GM11168 (cell line): ENCODE measurements around the gene ATP11A.
"Not testable (repeated sequence)": the region's sequence is repeated elsewhere in the genome, so short reads cannot be mapped to it uniquely, and the experiment has no call there.

Source experiments
- in situ Hi-C: fragments of 300-500 bp; cut with MboI; formaldehyde crosslinking; loops from one replicate; pipeline ENCODE4 v1.12.0; 2022; ENCODE audit warnings: low sequenced_read_pairs; ENCODE audit not compliant: unreplicated experiment

Gene ATP11A

DNA sequence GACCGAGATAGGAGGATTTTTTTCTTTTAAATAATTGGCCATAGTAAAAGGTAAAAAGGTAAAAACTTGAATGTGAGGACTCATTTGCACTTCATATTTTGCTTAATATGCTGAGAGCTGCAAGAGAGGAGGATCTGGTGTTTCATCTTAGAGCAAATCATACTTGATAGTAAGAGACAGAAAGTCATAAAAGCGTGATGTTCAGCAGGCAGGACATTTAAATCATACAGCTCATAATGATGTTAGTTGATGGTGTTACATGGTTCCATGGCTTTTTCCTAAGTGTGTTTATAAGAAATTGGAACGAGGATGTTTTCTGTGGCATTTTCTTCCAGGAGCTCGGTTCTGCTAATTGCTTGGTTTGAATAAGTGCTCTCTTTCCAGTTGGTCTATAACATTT lies 16.3 kb downstream of the ATP11A start:
- in situ Hi-C loops: no loop called here

DNA sequence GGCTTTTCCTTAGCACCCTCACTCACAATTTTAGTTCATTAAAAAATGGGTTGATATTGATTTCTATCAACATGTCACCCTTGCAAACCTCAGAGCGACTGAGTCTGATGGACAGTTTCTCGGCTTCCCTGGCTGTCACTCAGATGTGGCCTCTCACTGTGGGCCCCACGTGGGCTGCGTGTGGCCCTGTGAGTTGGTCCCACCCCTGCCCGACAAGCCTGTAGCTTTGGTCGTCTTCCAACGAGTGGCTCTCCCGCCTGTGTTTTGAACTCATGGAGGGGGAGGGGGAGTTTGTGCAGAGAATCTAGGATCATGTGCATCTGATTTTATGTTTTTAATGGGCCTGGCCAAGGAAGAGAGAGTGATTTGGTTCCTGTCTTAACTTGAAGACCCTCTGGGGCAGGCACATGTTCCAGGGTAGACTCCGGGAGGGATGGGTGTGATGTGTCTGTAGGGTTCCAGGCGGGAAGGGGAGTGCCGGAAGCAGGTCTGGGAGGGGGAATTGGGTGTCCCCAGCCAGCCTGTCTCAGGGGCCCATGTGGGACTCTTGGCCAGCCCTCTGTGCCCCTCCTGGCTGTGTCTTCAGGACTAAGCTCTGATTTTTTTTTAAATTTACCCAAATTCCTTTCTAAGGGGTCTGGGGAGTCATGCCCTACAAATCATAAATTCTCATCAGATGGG lies 18.9 kb downstream of the ATP11A start:
- in situ Hi-C loops: no loop called here

DNA sequence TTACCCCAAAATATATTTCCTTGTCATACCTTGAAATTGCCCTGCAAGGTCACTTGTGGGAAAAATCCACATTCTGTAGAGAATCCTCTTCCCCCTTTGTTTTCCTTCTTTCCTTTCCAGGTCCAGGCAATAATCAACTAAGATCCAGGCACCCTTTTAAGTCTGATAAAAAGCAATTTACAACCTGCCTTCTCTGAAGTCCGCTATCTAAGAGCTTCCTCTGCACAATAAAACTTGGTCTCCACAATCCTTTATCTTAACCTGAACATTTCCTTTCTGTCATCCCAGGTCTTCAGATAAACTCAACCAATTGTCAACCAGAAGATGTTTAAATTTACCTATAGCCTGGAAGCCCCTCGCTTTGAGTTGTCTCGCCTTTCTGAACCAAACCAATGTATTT lies 19.5 kb downstream of the ATP11A start:
- in situ Hi-C loops: not testable (repeated sequence)

DNA sequence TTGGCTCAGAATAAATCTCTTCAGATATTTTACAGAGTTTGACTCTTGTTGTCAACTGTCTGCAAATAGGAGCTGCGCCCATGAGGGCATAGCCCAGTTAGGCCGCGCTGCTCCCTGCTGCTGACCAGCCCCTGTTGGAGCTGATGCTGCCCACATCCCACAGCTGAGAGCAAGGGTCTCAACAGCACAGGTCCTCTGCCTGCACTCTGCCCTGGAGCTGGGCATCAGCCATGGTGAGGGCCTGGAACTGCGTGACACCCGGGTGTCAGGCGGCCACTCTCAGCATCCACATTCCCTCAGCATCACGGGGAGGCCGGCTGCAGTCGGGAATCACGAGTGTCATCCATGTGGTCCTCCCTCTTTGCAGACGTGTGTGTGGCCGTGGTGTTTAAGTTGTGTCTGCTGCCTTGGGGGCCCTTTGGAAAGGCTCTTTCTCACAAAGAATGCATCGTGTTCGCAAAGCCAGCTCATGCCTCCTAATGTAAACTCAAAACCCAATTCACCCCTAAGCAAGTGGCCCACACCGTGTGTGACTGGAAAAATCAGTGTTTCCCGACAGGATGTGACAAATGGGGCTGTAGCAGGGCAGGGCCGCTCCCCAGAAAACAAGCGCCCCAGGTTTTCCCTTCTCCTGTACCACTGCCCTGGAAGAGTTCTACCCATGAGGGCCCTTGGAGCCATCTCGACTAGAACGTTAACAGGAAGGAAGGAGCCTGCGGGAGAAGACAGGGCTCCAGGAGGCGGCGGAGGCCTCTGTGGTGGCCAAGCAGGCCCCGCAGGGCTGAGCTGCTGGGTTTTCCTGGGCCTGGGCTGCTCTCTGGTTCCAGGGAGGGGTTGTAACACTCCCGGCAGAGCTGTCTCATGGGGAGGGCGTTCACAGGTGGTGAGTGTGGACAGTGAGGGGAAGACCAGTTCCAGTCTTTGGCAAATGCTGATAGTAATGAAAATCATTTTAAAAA lies 20.3 kb downstream of the ATP11A start:
- in situ Hi-C loops: no loop called here

DNA sequence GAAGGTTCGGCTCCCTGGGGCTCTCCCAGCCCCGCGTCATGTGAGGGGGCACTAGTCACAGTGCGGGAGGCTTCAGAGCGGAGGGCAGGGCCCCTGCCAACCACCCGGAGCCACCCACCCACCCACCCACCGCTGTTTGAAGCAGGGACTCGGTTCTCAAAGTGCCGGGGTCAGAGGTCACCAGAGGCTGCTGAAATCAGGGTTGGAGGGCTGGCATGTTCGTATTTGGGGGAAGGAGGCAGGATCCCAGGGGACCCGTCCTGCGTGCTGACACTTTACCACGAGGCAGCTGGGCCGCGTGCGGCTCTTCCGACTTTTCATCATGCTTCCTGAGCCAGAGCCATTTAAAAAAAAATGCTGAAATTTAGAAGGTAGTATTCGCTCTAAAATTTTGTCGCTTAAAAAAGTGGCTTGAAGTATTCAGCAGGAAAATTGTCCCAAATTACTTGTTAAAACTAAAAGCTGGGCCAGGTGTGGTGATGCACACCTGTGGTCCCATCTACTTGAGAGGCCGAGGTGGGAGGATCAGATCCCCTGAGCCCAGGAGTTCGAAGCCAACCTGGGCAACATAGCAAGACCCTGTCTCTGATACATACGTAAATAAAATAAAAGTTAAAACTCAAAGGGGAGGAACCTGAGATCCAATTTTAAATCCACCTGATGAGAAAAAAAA lies 21.2 kb downstream of the ATP11A start:
- in situ Hi-C loops: no loop called here

DNA sequence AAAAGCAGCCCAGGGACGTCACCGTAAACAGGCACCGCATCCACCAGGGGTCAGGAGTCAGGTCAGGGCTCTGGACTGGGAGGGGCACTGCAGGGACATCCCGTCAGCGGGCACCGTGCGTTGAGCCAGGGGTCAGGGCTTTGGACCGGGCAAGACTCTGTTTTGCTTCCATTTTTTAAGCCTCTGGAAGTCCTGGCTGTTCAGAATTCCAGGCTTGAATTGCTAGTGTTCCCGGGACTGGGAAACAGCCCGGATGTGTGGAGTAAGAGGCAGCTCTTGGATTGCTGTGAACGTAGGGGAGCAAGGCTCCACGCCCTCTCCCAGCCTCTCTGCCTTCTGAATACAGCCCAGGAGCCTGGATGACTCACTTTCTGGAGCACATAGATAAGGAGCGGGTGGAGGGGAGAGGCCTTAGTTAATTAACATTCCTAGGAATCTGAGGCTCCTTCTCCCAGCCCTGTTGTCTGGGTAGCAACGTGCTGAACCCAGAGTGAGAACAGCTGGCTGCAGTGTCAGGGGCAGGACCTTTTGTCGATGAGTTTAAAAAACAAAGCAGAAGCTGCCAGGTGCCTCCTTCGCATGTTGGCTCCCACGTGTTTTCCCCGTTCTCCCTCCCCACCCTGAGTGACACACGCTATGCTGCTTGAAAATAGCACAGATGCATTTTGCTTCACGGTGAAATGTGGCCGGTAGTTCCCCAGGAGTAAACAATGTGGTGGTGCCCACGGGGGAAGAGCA lies 21.9 kb downstream of the ATP11A start:
- in situ Hi-C loops: no loop called here

DNA sequence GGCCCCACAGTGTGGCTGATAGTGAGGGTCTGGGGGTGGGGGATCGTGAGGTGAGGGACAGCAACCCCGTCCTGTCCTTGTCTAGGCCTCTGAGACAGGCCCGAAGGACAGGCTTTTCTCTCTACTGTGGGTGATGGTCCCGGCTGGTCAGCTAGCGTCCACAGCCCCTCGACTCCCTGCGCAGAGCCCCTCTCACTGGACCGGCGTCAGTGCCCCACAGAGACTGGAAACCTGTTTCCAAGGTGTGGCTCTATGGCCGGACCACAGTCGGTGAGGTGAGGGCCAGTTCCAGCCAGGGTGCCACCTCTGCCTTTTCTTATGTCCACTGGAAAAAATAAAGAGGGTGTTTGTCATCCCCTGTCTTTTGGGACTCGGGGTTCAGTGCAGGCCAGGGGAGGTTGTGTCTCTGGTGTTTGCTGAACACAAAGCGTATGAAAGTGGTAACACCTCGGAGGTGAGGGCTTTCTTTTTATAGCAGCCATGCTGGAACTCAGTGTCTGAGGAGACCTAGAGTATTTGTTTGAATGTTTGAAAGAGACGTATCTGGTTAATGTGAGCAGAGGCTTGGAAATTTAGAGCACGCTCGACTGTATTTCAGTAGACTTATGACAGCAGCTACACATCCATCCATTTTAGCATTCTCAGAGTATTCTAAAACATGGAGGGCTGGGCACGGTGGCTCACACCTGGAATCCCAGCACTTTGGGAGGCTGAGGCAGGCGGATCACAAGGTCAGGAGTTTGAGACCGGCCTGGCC lies 22.8 kb downstream of the ATP11A start:
- in situ Hi-C loops: no loop called here

DNA sequence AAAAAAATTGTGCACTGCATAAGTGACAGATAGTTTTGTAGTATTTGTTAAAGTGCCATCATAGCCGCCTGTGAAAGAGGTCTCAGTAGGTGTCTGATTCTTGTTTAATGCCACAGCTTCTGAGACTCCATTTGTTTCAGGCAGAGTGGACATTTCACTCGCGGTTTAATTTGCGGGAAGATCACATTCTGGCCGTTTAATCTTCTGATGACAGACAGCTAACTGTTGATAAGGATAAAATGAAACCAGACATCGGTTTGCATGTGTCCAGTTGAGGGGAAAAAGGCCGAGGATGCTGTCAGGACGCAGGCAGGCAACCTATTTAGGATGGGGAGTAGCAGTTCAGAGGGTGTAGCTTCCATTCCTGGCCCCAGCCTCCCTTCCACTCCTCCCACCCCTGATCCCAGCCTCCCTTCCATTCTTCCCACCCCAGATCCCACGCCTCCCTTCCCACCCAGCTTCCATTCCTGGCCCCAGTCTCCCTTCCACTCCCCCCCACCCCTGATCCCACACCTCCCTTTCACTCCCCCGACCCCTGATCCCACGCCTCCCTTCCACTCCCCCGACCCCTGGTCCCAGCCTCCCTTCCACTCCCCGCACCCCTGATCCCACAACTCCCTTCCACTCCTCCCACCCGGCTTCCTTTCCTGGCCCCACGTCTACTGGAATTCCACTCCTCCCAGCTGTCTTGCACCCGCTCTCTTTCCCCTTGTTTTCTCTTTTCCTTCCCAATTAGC lies 23.8 kb downstream of the ATP11A start:
- in situ Hi-C loops: no loop called here

DNA sequence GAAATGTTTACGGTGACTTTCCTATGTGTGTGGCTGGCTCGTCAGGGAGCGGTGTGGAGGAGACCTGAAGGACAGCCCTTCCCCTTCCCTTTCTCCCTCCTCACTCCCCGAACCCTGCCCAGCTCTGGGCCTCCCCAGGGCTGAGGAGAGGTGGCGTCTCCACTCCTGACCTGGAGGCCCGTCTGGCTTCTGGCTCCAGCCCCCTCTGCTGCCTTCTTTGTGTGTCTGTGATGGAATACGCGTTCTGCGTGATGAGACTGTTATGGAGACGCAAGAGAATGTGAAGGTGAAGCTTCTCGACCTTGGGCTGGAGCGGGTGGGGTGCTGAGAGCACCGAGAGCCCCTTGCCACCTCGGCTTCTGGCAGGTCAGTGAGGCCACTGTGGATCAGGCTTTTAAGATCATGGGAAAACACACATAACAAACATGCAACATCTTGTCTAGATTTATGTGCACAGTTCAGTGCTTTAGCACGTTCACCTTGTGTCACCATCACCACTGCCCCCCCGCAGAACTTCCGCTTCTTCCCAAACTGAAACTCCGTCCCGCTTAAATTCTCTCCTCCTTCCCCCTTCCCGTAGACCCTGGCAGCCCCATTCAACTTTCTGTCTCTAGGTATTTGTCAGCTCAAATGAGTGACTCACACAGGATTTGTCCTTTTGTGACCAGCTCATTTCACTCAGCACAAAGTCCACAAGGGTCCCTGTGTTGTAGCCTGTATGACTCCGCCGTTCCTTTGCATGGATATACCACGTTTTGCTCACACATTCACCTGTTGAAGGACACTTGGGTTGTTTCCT lies 24.7 kb downstream of the ATP11A start:
- in situ Hi-C loops: no loop called here

DNA sequence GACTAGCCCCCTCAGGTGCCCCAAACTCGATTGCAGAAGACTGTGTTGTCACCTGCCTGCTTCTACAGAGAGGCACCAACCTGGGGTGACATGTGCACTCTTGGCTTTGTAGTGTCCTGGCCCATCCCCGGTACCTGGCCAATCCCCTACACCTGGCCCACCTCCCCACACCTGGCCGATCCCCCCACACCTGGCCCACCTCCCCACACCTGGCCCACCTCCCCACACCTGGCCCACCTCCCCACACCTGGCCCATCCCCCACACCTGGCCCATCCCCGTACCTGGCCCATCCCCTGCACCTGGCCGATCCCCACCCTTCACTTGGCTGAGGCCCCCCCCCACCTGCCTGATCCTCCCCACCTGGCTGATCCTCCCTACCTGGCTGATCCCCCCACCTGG lies 25.4 kb downstream of the ATP11A start:
- in situ Hi-C loops: no loop called here

DNA sequence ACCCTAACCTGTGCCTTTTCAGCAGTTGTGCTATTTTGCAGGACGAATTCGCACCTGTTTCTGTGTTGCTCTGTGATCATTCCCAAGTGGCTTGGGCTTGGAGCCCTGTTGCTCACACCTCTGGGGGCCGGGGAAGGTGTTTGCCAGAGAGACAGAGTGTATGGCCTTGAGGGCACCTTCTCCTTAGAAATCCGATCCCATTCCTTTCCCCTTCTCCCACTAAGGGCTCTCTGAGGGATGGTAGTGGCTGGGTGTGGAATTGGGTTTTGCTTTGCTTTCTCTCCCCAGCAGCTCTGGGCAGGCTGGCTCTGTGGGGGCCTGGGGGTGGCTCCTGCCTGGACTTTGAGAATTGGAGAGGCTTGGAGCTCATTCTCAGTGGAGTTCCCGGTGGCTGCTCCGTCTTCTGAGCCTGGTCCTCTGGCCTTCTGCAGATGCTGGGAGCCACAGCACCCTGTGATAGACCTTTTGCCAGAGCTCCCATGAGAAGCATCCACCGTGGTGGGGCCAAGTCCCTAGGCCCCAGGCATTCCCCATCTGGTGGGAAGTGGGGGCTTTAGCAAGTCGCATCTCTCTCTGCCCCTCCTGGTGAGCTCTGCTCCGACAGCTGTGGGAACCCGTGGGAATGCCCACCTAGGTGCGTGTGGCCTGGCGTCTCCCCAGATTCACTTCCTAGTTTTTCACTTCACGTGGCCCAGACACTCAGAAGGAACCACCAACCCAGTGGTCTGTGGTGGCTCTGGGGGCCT lies 26.1 kb downstream of the ATP11A start:
- in situ Hi-C loops: no loop called here

DNA sequence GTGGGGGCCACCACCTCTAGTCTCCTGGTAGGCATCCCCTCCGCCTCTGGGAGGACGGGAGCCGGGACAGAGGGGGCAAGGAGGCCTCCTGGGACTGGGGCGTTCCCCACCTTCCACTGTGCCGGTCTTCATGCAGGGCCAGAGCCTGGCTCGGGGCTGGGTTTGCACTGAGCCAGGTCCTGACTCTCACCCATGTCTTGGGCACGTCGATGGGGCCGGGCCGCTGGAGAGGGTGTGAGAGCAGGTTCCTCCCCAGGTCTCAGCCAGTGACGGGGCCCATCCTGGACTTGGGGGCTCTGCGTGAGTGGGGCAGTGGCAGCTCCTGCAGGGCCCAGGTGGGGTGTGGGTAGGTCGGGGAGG lies 26.6 kb downstream of the ATP11A start:
- in situ Hi-C loops: no loop called here

DNA sequence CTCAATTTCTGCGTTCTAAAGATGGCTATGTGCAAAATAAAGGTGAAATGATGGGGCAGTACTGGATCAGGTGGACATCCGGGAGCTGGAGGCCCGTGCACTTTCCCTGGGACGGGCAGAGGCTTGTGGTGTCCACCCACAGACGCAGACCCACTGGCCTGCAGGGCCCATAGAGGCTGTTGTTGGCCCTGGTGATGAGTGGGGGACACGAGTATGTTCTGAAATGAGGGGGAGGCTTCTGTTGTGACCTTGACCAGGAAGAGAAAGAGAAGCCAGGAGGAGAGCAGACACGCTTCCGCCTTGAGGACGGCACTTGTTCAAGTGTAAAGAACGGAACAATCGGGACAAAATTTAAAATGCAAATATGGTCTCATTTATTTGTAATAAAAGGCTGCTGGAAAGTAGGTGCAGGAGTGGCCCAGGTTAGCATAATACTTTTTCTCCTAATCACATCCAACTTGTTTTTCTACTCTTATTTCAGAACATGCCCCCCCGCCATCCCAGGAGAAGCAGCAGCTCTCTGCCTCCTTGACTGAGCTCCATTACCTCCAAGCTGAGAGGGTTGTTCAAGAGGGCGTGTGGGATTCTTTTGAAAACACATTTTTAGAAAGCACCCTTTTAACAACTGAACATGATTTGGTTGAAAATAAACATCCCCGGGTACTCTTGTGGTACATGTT lies 27.1 kb downstream of the ATP11A start:
- in situ Hi-C loops: no loop called here

DNA sequence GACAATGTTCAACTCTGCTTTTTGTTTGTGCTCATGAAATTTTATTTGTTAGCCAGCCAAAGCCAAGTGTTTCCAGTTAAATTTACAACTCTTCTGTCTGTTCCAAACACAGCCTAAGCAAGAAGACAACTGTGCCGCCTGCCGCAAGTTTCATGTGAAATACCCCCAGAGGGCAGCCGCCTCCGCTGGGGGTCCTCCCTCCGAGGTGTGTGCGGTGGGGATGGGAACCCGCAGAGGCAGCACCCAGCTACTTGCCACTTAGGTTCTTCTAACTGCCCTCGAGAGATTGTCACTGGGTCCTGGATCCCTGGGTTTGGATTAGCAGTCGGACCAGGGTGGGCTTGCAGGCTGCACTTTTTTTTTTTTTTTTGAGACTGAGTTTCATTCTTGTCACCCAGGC lies 28.5 kb downstream of the ATP11A start:
- in situ Hi-C loops: no loop called here

DNA sequence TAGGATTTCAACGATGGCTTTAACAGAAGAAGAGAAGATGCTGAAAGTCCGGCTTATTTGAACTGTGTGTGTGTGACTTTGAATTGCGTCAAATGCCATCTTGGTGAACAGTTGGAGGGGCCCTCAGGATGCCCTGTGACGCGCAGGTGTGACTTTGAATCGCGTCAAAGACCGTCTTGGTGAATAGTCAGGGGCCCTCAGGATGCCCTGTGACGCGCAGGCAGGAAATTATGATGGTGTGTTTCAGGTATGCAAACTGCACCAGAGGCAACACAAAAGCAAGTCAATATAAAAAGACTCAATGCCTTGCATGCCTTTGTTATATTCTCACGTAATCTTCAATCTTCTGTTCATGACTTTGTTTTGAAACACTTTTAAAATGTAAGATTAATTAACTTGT lies 29.2 kb downstream of the ATP11A start:
- in situ Hi-C loops: no loop called here

DNA sequence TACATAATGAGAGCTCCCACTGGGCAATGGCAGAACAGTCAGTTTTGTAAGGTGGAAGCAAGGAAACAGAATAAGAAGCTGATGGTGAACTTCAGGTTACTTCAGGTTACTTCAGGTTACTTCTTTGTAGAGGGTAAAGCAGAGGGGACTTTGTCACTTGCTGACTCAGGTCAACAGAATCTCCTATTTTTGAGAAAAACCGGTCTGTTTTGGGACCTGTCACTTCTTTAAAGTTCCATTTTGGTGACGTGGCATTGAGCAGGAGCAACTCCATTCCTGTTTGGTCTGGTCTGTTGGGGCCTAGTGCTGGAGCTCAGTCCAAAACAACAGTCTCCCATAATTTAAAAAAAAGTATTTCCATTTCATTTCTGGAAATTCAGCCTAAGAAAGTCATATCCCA lies 29.7 kb downstream of the ATP11A start:
- in situ Hi-C loops: no loop called here

DNA sequence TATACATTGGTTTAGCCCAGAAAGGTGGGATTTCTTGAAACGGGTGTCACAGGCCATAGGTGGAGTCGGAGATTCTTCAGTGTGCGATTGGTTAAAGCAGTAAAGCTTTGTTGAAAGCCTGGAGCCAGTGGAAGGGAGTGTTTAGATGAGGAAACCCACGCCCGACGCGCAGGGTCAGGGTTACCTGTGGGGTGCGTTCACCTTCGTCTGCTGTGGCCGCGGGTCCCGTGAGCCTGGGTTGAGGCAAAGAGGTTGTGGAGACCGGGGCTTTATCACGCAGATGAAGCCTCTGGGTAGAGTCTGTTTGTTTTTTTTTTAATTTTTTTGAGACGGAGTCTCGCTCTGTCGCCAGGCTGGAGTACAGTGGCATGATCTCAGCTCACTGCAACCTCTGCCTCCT lies 30.4 kb downstream of the ATP11A start:
- in situ Hi-C loops: no loop called here
